HT1080 (cell line): Measurements from ENCODE around the gene FARP1. TPM values are rescaled to one million over a fixed set of nuclear protein-coding genes. Genes with fewer than 3 reads are reported as not detected.

Experiments used
- DNase-seq: peaks from one replicate; pipeline ENCODE4 v3.0.0-alpha.2; 2015; ENCODE audit warnings: low read depth
- total RNA-seq: library from RNA; depleted of rRNA; stranded (reverse); fragments of >200 nt; shearing (Covaris generic); gene quantifications from 2 replicates; pipeline ENCODE4 v1.2.3, GENCODE V29; 2014

The FARP1 gene
- total RNA-seq, 1 experiment from 2014 or later = 17.7 TPM

GRCh38 chr13:98172590-98173422 lies 29.9 kb downstream of the FARP1 start:
- DNase-seq = no peak

- DNase-seq = peak; percentile 28
These were observed 30.7 kb downstream of the FARP1 start for GRCh38 chr13:98173431-98174152.

GRCh38 chr13:98174307-98174706 lies 31.4 kb downstream of the FARP1 start:
- DNase-seq = no peak

- no peak for DNase-seq
These were observed 32.1 kb downstream of the FARP1 start for GRCh38 chr13:98175043-98175442.

- no peak for DNase-seq
These were observed 32.9 kb downstream of the FARP1 start for GRCh38 chr13:98175823-98176222.

GRCh38 chr13:98176777-98177608 lies 34.1 kb downstream of the FARP1 start, which contains the start of gene RNF113B:
Gene RNF113B, minus strand, starts transcription at chr13:98177269. Its CDS starts 33 bp downstream, at chr13:98177236.
- no peak for DNase-seq

GRCh38 chr13:98180092-98180491 lies 37.2 kb downstream of the FARP1 start:
- no peak for DNase-seq

- DNase-seq = no peak
These were observed 38.4 kb downstream of the FARP1 start for GRCh38 chr13:98181111-98181815.

- no peak for DNase-seq
These were observed 39.3 kb downstream of the FARP1 start for GRCh38 chr13:98182153-98182552.

- no peak for DNase-seq
These were observed 39.7 kb downstream of the FARP1 start for GRCh38 chr13:98182589-98182988.

- no peak for DNase-seq
These were observed 41.9 kb downstream of the FARP1 start for GRCh38 chr13:98184792-98185191.

GRCh38 chr13:98187155-98187964 lies 44.5 kb downstream of the FARP1 start:
- no peak for DNase-seq

- DNase-seq = no peak
These were observed 45.0 kb downstream of the FARP1 start for GRCh38 chr13:98187965-98188261.

GRCh38 chr13:98188544-98189166 lies 45.8 kb downstream of the FARP1 start:
- no peak for DNase-seq

GRCh38 chr13:98189841-98190505 lies 47.1 kb downstream of the FARP1 start:
- DNase-seq = no peak

- DNase-seq = no peak
These were observed 48.1 kb downstream of the FARP1 start for GRCh38 chr13:98190889-98191444.

- no peak for DNase-seq
These were observed 49.1 kb downstream of the FARP1 start for GRCh38 chr13:98192008-98192407.

GRCh38 chr13:98195054-98195791 lies 52.3 kb downstream of the FARP1 start:
- no peak for DNase-seq
